Neural crest cell (in vitro differentiated cells): Measurements from ENCODE around the gene KCNA10. TPM values are rescaled to one million over a fixed set of nuclear protein-coding genes. Genes with fewer than 3 reads are reported as not detected.

ENCODE experiments used
- DNase-seq: peaks from one replicate; pipeline ENCODE4 v3.0.0; 2021; ENCODE audit warnings: low read depth, mixed read lengths, low spot score
- H3K27ac Mint-ChIP-seq: one replicate; pipeline ENCODE4 v1.8.0; 2021; ENCODE audit warnings: mild to moderate bottlenecking, mixed read lengths; ENCODE audit not compliant: unreplicated experiment
- H3K27me3 Mint-ChIP-seq: 2 replicates; pipeline ENCODE4 v1.8.0; 2021; ENCODE audit warnings: low read depth, mild to moderate bottlenecking, mixed read lengths
- H3K36me3 Mint-ChIP-seq: 2 replicates; pipeline ENCODE4 v1.8.0; 2021; ENCODE audit warnings: low read depth, mild to moderate bottlenecking, mixed read lengths
- H3K4me1 Mint-ChIP-seq: 2 replicates; pipeline ENCODE4 v1.8.0; 2021; ENCODE audit warnings: mixed read lengths
- H3K4me3 Mint-ChIP-seq: one replicate; pipeline ENCODE4 v1.8.0; 2021; ENCODE audit warnings: mild to moderate bottlenecking, mixed read lengths
- H3K9me3 Mint-ChIP-seq: 2 replicates; pipeline ENCODE4 v1.8.0; 2021; ENCODE audit warnings: mixed read lengths
- total RNA-seq: library from RNA; stranded (reverse); gene quantifications from 2 replicates; pipeline ENCODE4 v1.2.1, GENCODE V29; 2021
- TF ChIP-seq, protein P1 (sequence below): fragments of 200-600 bp; sonication (generic); conservative IDR thresholded peaks from 2 replicates; pipeline ENCODE4 v1.5.0; 2021; ENCODE audit warnings: antibody characterized with exemption, mild to moderate bottlenecking

KCNA10 gene
- total RNA-seq, 1 donor from 2014 or later = not detected

DNA sequence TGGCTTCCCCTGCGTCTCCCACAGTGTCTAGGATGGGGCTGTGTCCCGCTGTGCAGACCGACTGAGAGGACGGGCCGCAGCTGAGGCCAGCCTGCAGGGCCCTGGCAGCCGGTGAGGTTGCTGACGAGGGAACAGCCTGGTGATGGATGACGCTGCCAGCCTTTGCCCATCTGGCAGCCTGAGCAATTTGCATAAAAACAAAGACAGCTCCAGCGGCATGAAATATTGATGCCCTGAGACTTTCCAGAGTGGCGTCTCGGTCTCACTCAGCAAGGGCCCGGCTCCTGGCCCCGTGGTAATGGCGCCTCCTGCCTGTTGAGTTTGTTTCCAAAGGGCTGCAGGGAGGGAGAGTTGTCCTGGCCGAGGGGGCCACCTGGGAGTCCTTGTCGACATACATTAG is 19.1 kb upstream of the KCNA10 start:
- H3K4me3 Mint-ChIP-seq = no peak overlapping the region

DNA sequence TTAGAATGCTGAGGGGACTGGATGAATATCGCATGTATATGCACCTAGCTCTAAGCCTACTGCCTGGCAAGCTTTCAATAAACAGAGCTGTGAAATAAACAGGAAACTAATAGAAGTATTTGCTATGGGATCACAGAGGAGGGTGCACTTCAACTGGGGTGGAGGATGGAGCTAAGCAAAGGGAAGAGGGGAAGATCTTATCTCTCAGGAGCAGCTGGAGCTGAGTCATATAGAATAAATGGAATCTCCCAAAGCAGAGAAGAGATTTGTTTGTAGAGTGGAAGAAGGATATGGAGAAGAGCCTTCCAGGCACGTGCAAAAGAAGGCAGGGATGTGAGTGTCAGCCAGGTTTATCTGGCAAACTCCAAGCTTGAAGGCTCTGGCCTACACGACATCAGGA is 17.0 kb upstream of the KCNA10 start:
- H3K4me3 Mint-ChIP-seq = no peak overlapping the region
- TF ChIP-seq, protein P1, sequence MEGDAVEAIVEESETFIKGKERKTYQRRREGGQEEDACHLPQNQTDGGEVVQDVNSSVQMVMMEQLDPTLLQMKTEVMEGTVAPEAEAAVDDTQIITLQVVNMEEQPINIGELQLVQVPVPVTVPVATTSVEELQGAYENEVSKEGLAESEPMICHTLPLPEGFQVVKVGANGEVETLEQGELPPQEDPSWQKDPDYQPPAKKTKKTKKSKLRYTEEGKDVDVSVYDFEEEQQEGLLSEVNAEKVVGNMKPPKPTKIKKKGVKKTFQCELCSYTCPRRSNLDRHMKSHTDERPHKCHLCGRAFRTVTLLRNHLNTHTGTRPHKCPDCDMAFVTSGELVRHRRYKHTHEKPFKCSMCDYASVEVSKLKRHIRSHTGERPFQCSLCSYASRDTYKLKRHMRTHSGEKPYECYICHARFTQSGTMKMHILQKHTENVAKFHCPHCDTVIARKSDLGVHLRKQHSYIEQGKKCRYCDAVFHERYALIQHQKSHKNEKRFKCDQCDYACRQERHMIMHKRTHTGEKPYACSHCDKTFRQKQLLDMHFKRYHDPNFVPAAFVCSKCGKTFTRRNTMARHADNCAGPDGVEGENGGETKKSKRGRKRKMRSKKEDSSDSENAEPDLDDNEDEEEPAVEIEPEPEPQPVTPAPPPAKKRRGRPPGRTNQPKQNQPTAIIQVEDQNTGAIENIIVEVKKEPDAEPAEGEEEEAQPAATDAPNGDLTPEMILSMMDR = no peak
- H3K27me3 Mint-ChIP-seq = peaks cover 38% of the 10 kb centered on the region
- no peak overlapping the region for H3K27ac Mint-ChIP-seq
- no peaks in the 10 kb centered on the region for H3K9me3 Mint-ChIP-seq
- no peaks in the 10 kb centered on the region for H3K36me3 Mint-ChIP-seq
- DNase-seq = no peak
- no peaks in the 10 kb centered on the region for H3K4me1 Mint-ChIP-seq

More for the DNA sequence above, 19.1 kb upstream of the KCNA10 start:
- Mint-ChIP-seq H3K27ac (no peak overlapping the region), H3K9me3 (no peaks in the 10 kb centered on the region), H3K27me3 (peaks cover 40% of the 10 kb centered on the region), H3K4me1 (no peaks in the 10 kb centered on the region), H3K36me3 (no peaks in the 10 kb centered on the region)
- DNase-seq = no peak
- TF ChIP-seq, protein P1 = no peak

DNA sequence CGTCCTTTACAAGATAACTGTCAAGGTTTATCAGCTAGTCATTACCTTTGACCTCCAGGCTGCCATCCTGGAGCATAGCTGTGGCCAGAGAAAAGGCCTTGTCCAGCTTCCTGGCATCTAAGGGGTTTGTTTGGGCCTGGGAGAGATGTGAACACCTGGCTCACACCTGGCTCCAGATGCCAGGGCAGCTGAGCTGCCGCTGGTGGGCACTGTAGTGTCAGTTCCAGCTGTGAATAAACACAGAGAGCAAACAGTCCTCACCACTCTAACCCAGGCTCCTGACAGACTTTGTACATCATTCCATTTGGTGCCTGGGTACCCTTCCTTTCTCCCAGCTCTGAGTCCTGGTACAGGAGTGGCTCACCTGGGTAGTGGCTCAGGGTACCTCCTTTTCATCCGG is 14.3 kb upstream of the KCNA10 start:
- TF ChIP-seq, protein P1 = no peak
- Mint-ChIP-seq H3K36me3 (no peaks in the 10 kb centered on the region), H3K27ac (no peak overlapping the region), H3K9me3 (no peaks in the 10 kb centered on the region), H3K4me3 (no peak overlapping the region), H3K27me3 (peaks cover 40% of the 10 kb centered on the region), H3K4me1 (no peaks in the 10 kb centered on the region)
- no peak for DNase-seq

DNA sequence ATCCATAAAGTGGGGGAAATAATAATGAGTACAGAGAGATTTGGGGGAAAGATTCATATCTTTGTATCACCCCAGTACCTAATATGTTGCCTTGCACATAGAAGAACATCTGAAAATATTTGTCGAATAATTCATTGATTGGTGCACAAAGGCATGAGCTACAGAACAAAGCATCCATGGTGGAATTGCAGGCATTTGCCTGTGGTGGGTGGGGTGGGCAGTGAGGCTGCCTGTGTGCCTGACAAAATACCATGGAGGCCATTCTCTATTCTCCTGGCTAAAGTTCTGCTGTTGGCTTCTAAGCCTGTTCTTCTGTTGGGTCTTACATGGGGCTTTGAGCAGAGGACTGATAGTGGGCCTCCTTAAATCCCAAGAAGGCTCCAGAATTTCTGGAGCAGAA is 10.0 kb upstream of the KCNA10 start:
- Mint-ChIP-seq H3K9me3 (no peaks in the 10 kb centered on the region), H3K27me3 (peaks cover 56% of the 10 kb centered on the region), H3K4me3 (no peak overlapping the region), H3K27ac (no peak overlapping the region), H3K4me1 (no peaks in the 10 kb centered on the region), H3K36me3 (no peaks in the 10 kb centered on the region)
- TF ChIP-seq, protein P1 = no peak
- DNase-seq = no peak

DNA sequence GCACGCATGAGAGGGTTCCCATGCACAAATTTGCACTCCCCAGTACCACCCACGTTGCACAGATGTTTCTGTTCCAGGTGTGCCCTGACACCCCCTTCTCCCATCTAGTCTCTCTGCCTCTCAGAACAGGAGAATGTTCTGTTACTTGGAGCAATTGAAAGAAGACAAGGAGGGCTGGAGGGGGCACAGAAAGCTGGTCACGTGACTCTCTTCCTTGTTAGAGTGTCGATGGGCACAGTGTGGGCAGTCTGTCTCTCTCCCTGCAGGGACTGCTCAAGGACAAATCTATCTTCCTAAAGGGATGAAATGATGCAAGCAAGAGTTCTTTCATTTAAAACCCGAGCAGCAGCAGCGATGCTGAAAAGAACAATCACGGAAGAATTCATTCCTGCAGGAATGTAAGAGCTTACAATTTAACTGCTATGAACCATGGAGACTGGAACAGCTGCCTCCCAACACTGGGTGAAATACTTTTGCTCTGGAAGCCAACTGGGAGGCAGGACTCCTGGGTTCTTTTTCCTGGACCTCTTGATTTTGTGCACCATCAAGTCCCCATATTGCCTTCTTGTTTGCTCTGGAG is 7.3 kb upstream of the KCNA10 start:
- H3K4me1 Mint-ChIP-seq = no peaks in the 10 kb centered on the region
- H3K9me3 Mint-ChIP-seq = no peaks in the 10 kb centered on the region
- no peak overlapping the region for H3K4me3 Mint-ChIP-seq
- no peak for DNase-seq
- no peak overlapping the region for H3K27ac Mint-ChIP-seq
- H3K27me3 Mint-ChIP-seq = peaks cover 70% of the 10 kb centered on the region
- no peaks in the 10 kb centered on the region for H3K36me3 Mint-ChIP-seq
- TF ChIP-seq, protein P1 = no peak
